Activated CD4-positive, alpha-beta T cell treated with anti-CD3 and anti-CD28 coated beads, Interleukin-2, amount 50 U/mL, for 1 hour (primary cell): Measurements from ENCODE around the gene MORC1.
A peak's percentile ranks its signal among the peaks of the same experiment; 100 is the strongest.
"Not testable (repeated sequence)": the region's sequence is repeated elsewhere in the genome, so short reads cannot be mapped to it uniquely, and the experiment has no call there.

Experiments used
- DNase-seq: peaks from one replicate; pipeline ENCODE4 v3.0.0-alpha.2; 2020

Gene MORC1

DNA sequence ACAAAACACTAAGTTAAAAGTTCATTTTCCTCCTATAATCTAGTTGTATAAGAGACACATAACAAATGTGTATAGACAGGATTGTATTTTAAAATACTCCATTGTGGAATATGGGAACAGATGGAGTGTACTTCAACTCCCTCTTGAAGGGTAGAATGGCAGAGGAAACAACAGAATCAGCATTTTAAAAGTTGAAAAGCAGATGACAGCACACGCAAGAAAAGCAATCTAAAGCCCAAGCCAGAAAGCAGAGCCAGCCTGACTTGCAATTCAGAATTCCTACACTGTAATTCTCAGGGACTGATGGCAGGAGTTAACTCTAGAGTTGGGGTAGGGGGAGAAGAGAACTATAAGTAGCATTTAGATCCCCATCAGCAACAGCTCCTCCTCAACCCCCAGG, 22.8 kb downstream of the MORC1 start:
- no peak for DNase-seq

DNA sequence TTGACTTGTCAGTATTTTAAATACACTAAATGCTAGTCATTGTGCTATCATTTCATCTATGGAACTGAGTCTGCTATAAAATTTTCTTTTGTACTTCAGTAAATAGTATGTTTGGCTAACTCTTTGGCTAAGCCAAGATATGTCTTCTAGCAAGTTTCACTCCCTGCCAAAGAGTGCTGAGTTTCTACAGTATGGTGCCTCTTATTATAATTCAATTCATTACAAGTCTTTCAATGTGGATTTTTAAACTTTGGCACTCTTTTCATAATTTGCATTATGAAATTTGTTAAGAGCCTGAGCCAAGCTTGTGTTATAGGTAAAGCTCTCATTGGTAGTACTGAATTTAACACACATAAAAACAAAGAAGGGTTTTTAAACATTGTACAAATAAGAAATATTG, 24.4 kb downstream of the MORC1 start:
- no peak for DNase-seq

DNA sequence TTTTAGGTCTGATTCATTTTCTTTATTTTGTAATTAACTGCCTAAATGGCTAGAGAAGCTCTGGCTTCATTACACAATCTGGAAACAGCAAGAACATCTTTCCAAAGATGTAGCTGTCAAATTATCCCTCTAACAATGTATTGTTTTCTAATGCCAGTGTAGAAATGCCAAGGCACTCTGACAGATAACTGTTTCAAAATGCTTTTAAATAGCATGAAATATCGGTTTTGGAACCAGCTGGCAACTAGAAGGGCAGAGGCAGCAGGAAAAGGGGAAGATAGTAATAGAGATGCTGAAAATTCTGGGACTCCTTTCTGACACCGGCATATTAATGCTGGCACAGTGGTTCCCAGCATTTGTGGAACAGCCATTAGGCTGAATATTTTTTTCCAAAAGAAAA, 26.1 kb downstream of the MORC1 start:
- DNase-seq = no peak

DNA sequence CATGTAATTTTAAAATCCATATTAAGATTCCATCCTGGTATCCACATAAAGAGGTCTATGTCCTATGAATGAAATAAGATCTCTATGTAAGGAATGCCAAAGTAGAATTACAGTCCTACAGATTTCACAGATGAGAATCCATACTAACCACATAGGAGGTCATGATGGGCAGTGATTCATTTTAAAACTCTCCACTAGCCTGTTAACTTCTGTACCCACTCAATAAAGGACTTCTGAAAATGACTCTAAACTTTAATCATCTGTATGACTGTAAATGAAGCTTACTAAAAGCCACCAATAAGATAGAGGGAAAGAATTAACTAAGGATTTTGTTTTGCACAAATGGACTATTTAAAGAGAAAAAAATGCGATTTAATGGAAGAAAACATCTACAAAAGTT, 28.7 kb downstream of the MORC1 start:
- DNase-seq = no peak

DNA sequence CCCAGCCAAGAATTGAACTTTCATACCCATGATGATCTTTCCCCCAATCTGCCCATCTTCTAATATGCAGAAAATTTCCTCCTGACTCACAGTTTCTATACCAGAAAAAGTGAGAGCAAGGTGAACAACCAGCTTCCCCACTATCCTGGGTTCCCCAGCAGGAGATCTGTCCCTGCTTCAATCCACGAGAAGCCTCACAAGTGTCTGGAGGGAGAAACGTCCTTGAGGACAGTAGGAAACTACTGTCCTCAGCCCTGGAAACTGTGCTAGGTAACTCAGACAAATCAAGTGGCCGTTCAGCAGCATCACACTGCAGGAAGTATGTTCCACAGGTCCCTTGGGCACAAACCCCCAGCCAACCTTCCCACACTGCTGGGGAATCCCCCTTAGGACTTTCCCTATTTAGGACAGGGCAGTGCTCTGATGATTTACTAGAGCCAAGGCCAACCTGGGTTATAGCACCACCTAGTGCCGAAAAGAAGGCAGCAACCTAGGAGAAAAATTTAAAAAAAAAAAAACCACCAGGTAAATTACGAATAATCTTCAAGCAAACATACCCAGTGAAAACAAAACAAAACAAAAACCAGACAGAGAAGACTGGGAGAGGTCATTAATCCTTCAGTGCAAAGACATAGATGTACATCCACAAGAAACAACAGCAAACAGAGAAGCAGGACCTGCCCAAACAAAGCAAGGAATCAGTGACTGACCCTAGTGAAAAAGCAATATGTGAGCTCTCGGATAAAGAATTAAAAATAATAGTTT, 36.0 kb downstream of the MORC1 start:
- no peak for DNase-seq

DNA sequence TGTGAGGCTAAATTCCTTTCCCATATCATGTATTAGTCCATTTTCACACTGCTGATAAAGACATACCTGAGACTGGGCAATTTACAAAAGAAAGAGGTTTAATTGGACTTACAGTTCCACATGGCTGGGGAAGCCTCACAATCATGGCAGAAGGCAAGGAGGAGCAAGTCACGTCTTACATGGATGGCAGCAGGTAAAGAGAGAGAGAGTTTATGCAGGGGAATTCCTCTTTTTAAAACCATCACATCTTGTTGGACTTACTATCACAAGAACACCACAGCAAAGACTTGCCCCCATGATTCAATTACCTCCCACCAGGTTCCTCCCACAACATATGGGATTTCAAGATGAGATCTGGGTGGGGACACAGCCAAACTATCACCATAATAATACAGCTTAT, 37.8 kb downstream of the MORC1 start:
- not testable (repeated sequence) for DNase-seq

DNA sequence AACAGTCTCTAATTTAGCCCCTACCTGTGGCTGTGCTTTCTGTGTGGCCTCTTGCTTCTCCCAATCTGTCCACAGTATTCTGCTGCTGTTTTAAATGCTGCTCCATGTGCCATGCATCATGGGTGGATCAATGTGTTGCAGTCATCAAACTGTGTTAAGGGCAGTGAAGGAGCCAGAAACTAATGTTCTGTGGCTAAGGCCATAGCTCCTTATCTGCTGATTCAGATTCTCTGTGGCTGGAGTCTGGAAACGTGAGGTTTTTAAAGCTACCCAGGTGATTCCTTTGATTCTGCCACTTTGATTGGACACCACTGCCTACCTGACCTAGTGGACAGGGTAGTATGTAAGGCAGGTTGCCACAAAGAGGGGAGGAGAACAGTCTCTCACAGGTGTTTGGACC, 44.8 kb downstream of the MORC1 start:
- DNase-seq = no peak

DNA sequence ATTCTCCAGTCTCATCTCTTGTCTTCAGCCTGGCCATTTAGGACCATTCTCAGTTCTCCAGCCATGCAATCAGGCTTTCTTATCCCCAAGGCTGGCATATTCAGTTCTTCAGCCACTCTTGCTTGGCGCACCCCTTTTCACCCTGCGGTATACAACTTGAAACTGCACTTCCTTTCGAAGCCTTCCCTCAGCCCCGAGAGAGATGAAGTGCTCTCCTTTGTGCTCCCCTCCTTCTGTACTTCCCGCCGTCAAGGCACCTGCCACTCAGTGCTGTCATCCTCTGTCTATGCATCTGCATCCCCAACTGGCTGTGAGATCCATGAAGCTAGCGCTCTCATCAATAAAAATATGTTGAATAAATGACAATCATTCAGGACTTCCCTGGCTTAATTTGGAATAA, 45.7 kb downstream of the MORC1 start:
- no peak for DNase-seq

DNA sequence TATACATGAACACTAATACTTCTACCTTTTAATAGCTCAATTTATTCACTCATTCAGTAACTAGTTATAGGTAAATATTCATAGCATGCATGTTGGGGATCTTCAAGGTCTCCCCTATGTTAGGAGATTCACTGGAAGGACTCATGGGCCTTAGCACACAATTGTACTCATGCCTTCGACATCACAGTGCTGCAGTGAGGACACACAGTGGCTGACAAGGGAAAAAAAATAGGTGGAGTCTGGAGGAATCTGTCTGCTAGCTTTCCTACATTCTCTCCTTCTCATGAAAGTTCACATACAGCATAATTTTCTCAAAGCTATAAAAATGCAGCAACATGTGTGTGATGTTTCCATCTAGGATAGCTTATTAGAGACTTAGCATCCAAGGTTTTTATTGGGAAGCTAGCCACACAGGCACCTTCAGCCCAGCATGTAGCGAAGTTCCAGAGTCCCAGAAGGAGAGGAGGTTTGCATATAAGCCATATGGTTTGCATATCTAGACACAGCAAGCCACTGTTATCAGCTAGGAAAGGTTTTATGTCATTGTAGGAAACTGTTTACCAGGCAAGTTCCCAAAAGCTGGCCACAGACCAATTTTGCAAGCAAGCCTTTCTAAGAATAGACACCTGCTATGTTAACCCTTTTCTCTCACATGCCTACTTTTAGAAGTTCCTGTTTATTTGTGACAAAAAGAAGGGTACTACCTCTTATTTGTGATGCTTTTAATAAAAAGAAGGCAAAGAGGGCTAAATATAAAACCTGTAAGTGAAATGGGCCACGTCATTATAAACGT, 46.4 kb downstream of the MORC1 start:
- DNase-seq = no peak

DNA sequence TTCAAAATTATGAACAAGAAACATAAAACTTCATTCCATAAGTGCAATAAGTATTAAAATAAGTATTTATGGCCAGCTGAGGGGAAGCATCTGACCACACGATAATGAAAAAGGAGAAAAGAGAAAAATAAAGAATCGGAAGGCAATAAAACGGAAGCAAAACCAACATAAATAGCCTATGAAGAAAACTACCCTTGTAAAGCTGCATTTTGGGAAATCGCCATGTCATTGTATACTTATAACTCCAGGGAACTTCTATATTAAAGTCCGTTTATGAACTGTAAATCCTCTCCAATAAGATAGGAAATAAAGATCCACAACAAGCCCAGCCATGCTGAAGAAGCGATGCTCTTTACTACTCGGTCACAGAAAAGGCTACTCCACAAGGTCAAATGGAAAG, 47.7 kb downstream of the MORC1 start:
- DNase-seq = no peak

DNA sequence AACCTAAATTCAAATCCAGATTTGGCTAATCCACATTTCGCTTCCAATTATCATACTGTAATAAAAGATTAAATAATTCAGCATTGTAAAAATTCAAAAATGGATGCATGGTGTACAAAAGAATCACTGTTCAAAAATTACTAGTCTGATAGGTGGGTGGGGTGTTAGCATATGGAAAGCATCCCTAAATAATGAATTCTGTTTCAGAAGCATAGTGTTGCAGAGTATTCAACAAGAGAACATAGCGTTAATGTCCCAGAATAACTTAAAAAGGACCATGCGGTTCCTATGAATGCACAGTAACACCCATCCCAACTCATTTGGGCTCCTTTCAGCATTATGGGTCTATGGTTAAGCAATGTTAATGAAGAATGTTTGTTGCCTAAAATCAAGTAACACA, 51.1 kb downstream of the MORC1 start:
- DNase-seq = no peak

DNA sequence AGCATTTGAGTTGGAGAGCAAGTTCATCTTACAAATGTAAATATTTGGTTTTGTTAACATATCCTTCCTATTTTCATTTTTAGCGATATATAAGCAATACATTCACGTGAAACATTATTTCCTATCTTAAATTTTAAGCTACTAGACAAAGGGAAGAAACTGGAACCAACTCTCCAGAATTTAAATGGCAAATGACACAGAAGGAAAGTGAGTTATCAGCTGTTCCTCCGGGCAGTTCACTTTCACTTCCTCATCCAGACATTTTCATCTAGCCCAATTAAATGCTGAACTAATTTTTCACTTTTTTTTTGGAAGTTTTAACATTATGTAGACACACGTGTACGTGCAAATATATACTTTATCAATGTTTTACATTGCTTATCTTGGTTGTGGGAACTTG, 58.7 kb downstream of the MORC1 start:
- DNase-seq = no peak

DNA sequence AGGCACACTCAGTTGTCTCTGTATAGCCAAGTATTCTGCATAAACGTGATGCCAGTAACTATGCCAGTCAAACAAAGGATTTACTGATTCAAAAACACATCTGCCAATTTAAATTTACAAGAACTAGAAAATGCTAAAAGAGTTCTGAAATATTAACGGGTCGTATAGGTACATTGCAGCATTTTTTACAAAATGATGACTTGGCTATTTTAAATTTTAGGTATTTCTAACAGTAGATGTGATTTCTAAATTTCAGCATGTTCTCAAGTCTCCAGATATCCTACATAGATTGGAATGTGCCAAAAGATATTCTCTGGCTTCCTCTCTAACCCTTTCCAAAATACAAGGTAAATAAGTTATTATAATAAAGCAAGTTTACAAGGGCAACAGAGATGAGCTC, 60.3 kb downstream of the MORC1 start:
- DNase-seq = no peak

DNA sequence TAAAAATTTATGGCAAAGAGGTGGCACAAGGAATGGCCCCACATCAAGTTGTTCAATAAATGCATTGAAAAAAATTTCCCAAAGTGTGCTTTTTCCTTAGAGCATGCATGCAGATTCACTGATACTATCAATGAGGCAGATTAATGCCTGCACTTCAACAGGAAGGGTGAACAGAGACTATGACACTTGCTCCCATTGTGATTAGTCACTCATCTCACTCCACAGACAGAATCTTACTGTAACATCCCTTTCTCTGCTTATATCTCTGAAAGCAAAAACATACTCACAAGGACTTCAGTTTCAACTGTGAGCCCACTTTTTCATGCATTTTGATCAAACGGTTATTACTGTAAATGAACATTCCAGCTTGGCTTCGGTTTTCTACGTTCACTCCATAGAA, 60.9 kb downstream of the MORC1 start:
- no peak for DNase-seq

DNA sequence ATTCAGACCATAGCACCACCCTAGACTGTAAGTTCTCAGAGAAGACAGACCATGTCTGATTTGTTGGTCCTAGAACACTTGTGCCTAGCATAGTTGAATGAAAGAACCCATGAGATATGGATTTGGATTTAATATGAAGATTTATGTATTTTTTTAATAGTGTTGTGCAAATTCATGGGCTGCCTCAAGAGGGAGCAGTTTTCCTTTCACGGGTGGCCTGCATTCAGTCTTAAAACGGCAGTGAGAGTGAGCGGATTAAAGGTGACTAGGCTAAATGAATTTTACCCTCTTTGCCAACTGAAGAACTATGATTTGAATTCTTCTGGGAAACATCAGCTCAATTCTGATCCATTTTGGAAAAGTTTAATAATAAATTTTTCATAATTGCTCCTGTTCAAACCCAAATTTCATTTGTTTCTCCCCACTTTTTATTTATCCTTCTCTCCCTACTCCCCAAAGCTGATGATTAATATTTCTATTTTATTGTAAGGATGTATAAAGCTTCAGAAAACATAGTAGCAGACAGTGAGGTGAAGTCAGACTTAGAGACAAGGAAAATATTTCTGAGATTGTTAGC, 67.3 kb downstream of the MORC1 start:
- DNase-seq = no peak

DNA sequence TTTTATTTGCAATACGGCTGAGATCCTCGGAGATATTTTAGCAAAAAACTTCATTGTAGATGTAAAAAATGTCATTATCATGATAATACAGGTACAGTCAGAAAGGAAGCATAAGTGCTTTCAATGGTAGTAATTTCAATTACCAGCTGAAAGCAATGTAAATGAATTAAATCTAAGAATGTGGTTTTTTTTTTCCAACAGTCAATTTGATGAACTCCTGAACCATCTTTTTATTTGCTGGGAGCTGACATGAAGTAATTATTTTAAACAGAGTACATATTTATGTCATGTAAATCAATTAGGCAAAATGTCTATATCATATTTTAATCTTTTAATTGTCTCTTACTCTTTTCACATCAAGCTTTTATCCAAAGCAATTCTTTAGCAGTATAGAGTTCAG, 70.6 kb downstream of the MORC1 start:
- no peak for DNase-seq

DNA sequence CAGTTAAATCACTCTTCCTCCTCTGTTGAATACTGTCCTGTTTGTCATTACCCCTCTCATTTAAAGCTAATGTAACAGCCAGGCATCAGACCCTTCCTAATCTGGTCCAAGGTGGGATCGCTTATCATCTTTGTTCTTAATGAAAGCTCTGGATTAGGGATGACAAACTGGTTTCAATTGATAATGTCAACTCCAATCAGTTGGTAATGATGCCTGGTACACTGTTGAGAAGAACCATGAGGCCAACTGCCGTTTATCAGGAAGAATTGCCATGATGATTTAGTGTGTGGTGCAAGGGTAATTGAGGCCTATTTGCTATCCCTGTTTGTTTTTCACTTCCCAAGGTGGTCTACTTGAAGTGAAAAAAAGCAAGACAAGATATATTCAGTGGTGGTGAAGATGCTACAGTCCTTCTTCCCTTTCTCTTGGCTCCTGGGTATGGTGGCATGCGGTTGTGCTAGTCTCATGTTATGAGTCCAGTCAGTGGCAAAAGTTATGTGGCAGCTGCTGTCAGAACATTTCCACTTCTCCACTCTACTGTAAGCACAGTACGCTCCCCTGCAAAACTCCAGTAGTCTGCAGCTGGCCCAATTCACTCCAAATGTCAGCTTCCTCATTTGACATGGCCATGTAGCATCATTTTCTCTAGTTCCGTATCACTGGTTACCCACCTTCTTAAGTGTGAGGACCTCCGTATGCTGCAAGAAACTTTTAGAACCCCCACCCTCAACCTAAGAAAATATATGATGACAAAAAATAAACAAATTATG, 72.5 kb downstream of the MORC1 start:
- DNase-seq = no peak

DNA sequence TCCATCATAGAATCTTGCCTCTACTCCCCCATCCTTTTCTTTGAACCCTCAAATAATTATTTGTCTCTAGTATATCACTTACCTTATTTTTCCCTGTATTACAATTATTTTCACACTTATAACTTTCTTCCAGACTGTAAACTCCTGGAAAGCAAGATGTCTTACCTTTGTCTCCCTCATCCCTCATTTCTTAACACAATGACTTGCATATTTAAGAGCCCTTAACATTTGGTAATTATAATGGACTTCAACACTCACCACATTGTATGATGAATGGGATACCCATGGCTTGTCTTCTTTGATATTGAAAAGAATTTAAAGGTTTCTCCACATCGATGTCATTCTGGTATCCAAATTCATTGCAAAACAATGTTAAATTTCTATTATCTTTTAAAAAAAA, 82.9 kb downstream of the MORC1 start:
- no peak for DNase-seq

DNA sequence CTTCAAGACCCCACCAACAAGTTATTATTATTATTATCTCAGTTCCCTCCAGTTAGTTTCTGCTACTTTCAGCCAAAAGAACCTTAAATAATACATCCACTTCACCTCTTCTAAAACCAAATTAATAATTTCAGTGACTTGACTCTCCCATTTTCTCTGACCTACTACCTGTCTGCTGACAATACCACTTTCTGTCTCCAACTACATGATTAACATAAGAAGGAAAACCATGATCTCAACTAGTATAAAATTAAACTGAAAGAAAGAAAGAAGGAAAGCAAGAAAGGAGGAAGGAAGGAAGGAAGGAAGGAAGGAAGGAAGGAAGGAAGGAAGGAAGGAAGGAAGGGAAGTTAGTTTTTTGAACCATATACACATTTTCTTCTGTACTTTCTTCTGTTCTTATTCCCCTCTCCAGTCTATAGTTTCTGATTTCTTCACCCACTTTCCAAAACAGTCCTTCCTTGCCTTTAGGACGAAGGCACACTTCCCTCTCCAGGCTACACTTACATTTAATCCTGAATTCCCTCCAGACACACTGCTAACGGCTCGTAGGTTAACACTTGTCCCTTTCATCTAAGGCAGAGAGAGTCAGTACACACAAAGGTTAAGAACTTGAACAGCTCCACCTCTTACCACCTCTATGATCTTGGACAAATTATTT, 84.8 kb downstream of the MORC1 start:
- DNase-seq = no peak

DNA sequence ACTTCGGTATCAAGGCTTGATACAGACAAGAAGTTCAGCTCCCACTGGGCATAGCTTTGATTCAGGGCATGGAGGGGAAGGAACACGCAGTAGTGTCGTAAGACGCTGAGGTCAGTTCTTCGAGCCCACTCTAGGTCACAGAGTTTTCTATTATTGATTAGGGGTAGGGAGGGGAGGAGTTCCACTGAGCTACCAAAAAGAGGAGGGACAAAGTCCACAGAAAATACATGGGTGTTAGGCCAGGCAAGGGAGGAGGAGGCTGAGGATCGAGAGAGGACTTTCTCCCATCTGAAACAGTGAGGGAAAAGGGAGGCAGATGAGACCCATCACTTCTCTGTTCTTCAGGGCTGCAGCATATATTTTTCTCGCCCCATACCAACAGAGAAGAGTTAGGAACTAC, 89.2 kb downstream of the MORC1 start:
- DNase-seq = no peak

DNA sequence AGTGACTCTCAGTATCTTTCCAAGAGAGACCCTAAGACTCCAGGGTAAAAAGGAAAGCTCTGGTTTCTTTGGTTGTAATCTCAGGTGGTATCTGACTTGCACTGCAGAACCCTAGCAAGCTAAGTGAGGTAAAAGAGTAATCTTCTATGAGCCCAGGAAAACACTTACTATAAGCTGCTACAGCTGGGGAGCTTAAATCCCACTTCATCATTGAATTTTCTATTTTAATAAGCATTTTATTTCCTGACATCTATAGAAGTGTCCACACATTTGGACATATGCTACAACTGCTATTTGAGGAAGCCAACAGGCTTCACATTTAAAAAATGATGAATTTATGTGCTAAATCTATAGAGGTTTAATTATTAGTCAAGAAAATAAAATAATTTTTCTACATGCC, 91.1 kb downstream of the MORC1 start:
- no peak for DNase-seq

DNA sequence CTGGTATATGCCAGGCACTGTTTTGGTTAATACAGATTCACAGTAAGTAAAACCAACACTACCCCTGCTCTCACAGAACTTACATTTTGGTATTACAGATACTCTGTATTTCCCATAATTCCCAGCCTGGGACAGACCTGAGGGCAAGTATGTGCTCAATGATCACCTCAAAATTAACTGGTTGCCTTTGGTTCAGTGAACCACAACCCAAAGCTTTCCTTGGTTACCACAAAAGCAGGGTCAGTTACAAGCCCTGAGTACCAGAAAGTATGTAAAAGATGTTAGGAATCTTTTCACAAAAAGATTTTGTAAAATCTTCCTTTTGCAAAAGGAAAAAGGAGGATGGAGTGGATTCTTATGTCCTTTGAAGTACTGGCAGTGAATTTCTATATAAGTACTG, 92.0 kb downstream of the MORC1 start:
- DNase-seq = no peak

DNA sequence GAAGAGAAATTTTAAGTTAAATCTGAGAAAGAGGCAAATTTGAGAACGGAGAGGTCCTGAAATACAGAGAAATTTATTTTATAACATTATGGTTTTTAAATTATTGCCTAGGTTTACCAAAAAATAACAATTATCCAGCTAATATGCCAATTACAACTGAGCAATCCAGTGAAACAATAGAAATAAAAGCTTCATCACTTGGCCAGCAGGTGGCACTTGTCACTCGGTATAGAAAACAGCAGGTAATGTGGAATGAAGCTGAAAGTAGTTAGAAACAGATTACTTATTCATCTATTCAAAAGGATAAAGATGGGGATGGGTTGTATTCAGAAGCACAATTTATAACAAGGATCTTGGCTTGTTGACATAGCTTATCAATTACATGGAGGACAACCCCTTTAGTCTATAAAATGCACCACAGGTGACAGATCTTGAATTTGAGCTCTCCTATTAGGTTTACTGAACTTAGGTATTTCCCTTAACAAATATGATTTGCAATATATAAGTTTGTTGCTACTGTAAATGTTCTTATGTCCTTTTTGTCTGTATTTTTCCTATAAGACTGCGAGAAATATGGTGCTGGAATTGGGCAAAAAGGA, 94.2 kb downstream of the MORC1 start:
- DNase-seq = peak; percentile 24
